H1 (cell line): ENCODE results near the gene CRB2. TPM values are rescaled to one million over a fixed set of nuclear protein-coding genes. Genes with fewer than 3 reads are reported as not detected.

Source experiments
- CHD7 ChIP-seq: fragments of 300-600 bp; sonication (generic); IDR thresholded peaks from 2 replicates; pipeline ENCODE4 v1.7.1; 2012; ENCODE audit warnings: low read length, moderate library complexity, mild to moderate bottlenecking, inconsistent platforms; ENCODE audit not compliant: insufficient replicate concordance
- E2F6 ChIP-seq: IDR thresholded peaks from 2 replicates; pipeline ENCODE4 v1.6.1; 2012; ENCODE audit warnings: inconsistent platforms
- MAX ChIP-seq: IDR thresholded peaks from 2 replicates; pipeline ENCODE4 v1.6.1; 2012; ENCODE audit warnings: inconsistent platforms
- PHF8 ChIP-seq: fragments of 200-600 bp; sonication (generic); conservative IDR thresholded peaks from 2 replicates; pipeline ENCODE4 v1.7.1; 2012; ENCODE audit warnings: low read depth, mild to moderate bottlenecking, inconsistent platforms, low read length, moderate library complexity
- POLR2AphosphoS5 ChIP-seq: IDR thresholded peaks from 2 replicates; pipeline ENCODE4 v1.6.1; 2011; ENCODE audit warnings: low read depth, low read length
- SP1 ChIP-seq: IDR thresholded peaks from 2 replicates; pipeline ENCODE4 v1.6.1; 2011; ENCODE audit warnings: low read depth, low read length
- SP2 ChIP-seq: IDR thresholded peaks from 2 replicates; pipeline ENCODE4 v1.6.1; 2012; ENCODE audit warnings: mild to moderate bottlenecking, low read length, inconsistent platforms
- SRF ChIP-seq: IDR thresholded peaks from 2 replicates; pipeline ENCODE4 v1.6.1; 2011; ENCODE audit warnings: mild to moderate bottlenecking, low read depth, low read length, moderate library complexity
- TAF1 ChIP-seq: IDR thresholded peaks from 2 replicates; pipeline ENCODE4 v1.6.1; 2011; ENCODE audit warnings: mild to moderate bottlenecking, low read depth, low read length
- polyA plus RNA-seq, 7 experiments: library from polyadenylated mRNA; depleted of rRNA in 3 of 7; stranded (reverse) in 5 of 7; unstranded in 2 of 7; fragments of >200 nt in 5 of 7; fragments of 200-250 nt in 2 of 7; gene quantifications; 1 replicate in 5 of 7; 2 replicates in 1 of 7; 4 replicates in 1 of 7; pipeline versions ENCODE4 v1.2.1 to v1.2.3, GENCODE V29; 2011 to 2013; ENCODE audit warnings: missing spikeins in 2 of 7, mixed read lengths in 2 of 7
- total RNA-seq: library from RNA; stranded (reverse); fragmentation: NEBNext Ultra II Directional; extraction: Animal tissue kit (Norgen Biotek cat#: 25700); gene quantifications from 2 replicates; pipeline ENCODE4 v1.2.1, GENCODE V29; 2021

CRB2 gene
- total and polyA plus RNA-seq, 2 of the 8 experiments (the other 6 are each of a cell fraction or from before 2014, with no cell fraction given), result 4.0 to 8.4 TPM

GRCh38 chr9:123364241-123364824 lies 8.3 kb downstream of the CRB2 start (continued):
- no peak for TF ChIP-seq E2F6
- TF ChIP-seq SP1, result no peak
- no peak for TF ChIP-seq MAX
- no peak for TF ChIP-seq SP2
- no peak for TF ChIP-seq CHD7
- no peak for TF ChIP-seq PHF8
- no peak for TF ChIP-seq TAF1
- no peak for TF ChIP-seq SRF
- no peak for TF ChIP-seq POLR2AphosphoS5
